ENCODE data around the gene NEDD9.

DNA sequence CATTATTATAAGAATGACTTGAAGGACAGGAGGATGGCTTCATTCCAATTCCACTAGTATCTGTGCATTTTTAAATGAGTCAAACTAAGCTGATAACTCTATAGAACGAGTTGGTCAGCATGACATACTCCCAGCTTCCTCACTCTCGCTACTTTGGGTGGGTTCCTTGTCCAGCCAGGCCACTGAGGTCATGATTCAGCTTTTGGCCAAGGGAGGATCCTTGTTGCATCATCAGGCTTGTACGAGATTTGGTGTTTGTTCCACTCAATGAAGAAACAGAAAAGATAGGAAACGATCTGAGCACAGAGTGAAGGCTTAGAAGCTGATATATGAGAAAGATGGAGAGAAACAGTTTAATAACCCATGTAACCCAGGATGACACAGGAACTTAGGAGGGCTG is 19.8 kb downstream of the NEDD9 start:
- TF ChIP-seq EZH2 (IDR thresholded peaks at IDR 0.05; ENCODE audit: low read length) = no peak
- TF ChIP-seq, protein P1, sequence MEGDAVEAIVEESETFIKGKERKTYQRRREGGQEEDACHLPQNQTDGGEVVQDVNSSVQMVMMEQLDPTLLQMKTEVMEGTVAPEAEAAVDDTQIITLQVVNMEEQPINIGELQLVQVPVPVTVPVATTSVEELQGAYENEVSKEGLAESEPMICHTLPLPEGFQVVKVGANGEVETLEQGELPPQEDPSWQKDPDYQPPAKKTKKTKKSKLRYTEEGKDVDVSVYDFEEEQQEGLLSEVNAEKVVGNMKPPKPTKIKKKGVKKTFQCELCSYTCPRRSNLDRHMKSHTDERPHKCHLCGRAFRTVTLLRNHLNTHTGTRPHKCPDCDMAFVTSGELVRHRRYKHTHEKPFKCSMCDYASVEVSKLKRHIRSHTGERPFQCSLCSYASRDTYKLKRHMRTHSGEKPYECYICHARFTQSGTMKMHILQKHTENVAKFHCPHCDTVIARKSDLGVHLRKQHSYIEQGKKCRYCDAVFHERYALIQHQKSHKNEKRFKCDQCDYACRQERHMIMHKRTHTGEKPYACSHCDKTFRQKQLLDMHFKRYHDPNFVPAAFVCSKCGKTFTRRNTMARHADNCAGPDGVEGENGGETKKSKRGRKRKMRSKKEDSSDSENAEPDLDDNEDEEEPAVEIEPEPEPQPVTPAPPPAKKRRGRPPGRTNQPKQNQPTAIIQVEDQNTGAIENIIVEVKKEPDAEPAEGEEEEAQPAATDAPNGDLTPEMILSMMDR (optimal IDR thresholded peaks at IDR 0.05 in 1 of 3, IDR thresholded peaks at IDR 0.05 in 1 of 3, conservative IDR thresholded peaks at IDR 0.05 in 1 of 3; ENCODE audit: extremely low read depth in 1 of 3, insufficient read depth in 2 of 3, low read length in 3 of 3) = no peak
